Body of pancreas (tissue), 4 donors: ENCODE data around the gene MEIOSIN.

Experiments
- CTCF ChIP-seq, 7 experiments: fragments of 450-650 bp in 4 of 7; fragments of 200-600 bp in 3 of 7; sonication (generic) in 3 of 7; IDR thresholded peaks; one replicate each; pipeline ENCODE4 v1.5.1; 2016 to 2019; ENCODE audit warnings: antibody characterized with exemption in 7 of 7
- POLR2A ChIP-seq, 3 donors: fragments of 450-650 bp; IDR thresholded peaks; one replicate each; pipeline ENCODE4 v1.6.1; 2016; ENCODE audit warnings: antibody characterized with exemption in 3 of 3, mild to moderate bottlenecking in 2 of 3

- TF ChIP-seq CTCF (IDR thresholded peaks at IDR 0.05) (no peak), POLR2A (IDR thresholded peaks at IDR 0.05) (no peak)
These were observed 3.4 kb upstream of the MEIOSIN start for GRCh38 chr19:45729800-45730290.
